Esophagus squamous epithelium (tissue), 5 donors: Measurements from ENCODE around the gene GALM. TPM values are rescaled to one million over a fixed set of nuclear protein-coding genes. Genes with fewer than 3 reads are reported as not detected.
"Not testable (repeated sequence)": the region's sequence is repeated elsewhere in the genome, so short reads cannot be mapped to it uniquely, and the experiment has no call there.

Source experiments
- DNase-seq: peaks from one replicate; lab custom pipeline; 2025; lab: John Stamatoyannopoulos, UW
- H3K27ac ChIP-seq, 4 donors: fragments of 200-600 bp; sonication (generic); one replicate each; pipeline ENCODE4 v1.5.1; 2016 to 2019; ENCODE audit warnings: mild to moderate bottlenecking in 1 of 4
- H3K27me3 ChIP-seq, 4 donors: fragments of 200-600 bp; sonication (generic); 1 replicate in 3 of 4; 2 replicates in 1 of 4; pipeline versions ENCODE4 v1.5.1 to v1.6.0; 2017 to 2021; ENCODE audit warnings: antibody characterized with exemption in 1 of 4
- H3K36me3 ChIP-seq, 3 donors: fragments of 200-600 bp; sonication (generic); one replicate each; pipeline ENCODE4 v1.5.1; 2016 to 2019
- H3K4me1 ChIP-seq, 3 donors: fragments of 200-600 bp; sonication (generic); one replicate each; pipeline ENCODE4 v1.5.1; 2017 to 2019
- H3K4me3 ChIP-seq, 4 donors: fragments of 200-600 bp; sonication (generic); 1 replicate in 3 of 4; 2 replicates in 1 of 4; pipeline ENCODE4 v1.5.1; 2016 to 2019; ENCODE audit warnings: mild to moderate bottlenecking in 2 of 4, moderate library complexity in 1 of 4
- H3K9me3 ChIP-seq, 3 donors: fragments of 200-600 bp; sonication (generic); one replicate each; pipeline ENCODE4 v1.5.1; 2016 to 2019
- CTCF ChIP-seq, 6 experiments: fragments of 450-650 bp in 4 of 6; fragments of 200-600 bp in 2 of 6; sonication (generic) in 2 of 6; IDR thresholded peaks; one replicate each; pipeline ENCODE4 v1.5.1; 2016 to 2019; ENCODE audit warnings: antibody characterized with exemption in 6 of 6, mild to moderate bottlenecking in 4 of 6, moderate library complexity in 4 of 6
- POLR2A ChIP-seq, 4 donors: fragments of 450-650 bp; IDR thresholded peaks; one replicate each; pipeline ENCODE4 v1.6.1; 2017; ENCODE audit warnings: antibody characterized with exemption in 4 of 4, mild to moderate bottlenecking in 4 of 4, moderate library complexity in 3 of 4
- WGBS, 2 donors: methylation state at CpG; one replicate each; pipeline ENCODE4 v1.1.5; 2018; 5-methylcytosine and 5-hydroxymethylcytosine counted together
- intact Hi-C: fragments of 100-400 bp; cut with DNase I; formaldehyde crosslinking; loops from one replicate; pipeline ENCODE4 v1.15.0; 2022
- total RNA-seq, 4 donors: library from RNA; depleted of rRNA; stranded (reverse); fragments of >200 nt; gene quantifications; one replicate each; pipeline ENCODE4 v1.1.0, GENCODE V29; 2016
- donor health status: DM: yes; HTN: yes; CAD: no.

GALM gene
- total RNA-seq, 4 donors from 2014 or later = 2.6 to 10.5 (median 4.8) TPM

- no peak for TF ChIP-seq POLR2A (IDR thresholded peaks at IDR 0.05)
- no peak for TF ChIP-seq CTCF (IDR thresholded peaks at IDR 0.05)
- Histone ChIP-seq H3K27me3 (no peaks in the 10 kb centered on the region), H3K4me3 (no peak overlapping the region), H3K9me3 (no peaks in the 10 kb centered on the region), H3K27ac (no peak overlapping the region), H3K36me3 (no peaks in the 10 kb centered on the region), H3K4me1 (peaks cover 0 to 11% (median 0%) of the 10 kb centered on the region in 3 donors)
- DNase-seq = no peak
- intact Hi-C loops = no loop called here
- 90 to 95% methylated on average over 2 of the region's 2 CpGs for WGBS, 2 donors
Observed at GRCh38 chr2:38704664-38705063, 38.8 kb downstream of the GALM start.

- DNase-seq = no peak
- intact Hi-C loops = no loop called here
- peaks cover 0 to 6% (median 0%) of the 10 kb centered on the region in 3 donors for H3K36me3 ChIP-seq
- H3K9me3 ChIP-seq = no peaks in the 10 kb centered on the region
- no peak overlapping the region for H3K27ac ChIP-seq
- H3K4me3 ChIP-seq = no peak overlapping the region
- no peaks in the 10 kb centered on the region for H3K27me3 ChIP-seq
- H3K4me1 ChIP-seq = no peaks in the 10 kb centered on the region
- TF ChIP-seq CTCF (IDR thresholded peaks at IDR 0.05) (no peak), POLR2A (IDR thresholded peaks at IDR 0.05) (no peak)
- WGBS, 2 donors = 54 to 66% methylated on average over 5 to 6 of the region's 6 CpGs
Observed at GRCh38 chr2:38706846-38707345, 41.0 kb downstream of the GALM start.

- H3K4me1 ChIP-seq, H3K9me3 ChIP-seq, DNase-seq, intact Hi-C loops, H3K27me3 ChIP-seq, H3K4me3 ChIP-seq, H3K36me3 ChIP-seq, H3K27ac ChIP-seq: not testable (repeated sequence)
- 74 to 91% methylated on average over 7 to 9 of the region's 9 CpGs for WGBS, 2 donors
Observed at GRCh38 chr2:38708491-38708890, 42.6 kb downstream of the GALM start.

GRCh38 chr2:38708900-38709566 is 43.1 kb downstream of the GALM start:
- Histone ChIP-seq H3K27me3 (no peaks in the 10 kb centered on the region), H3K4me3 (no peak overlapping the region), H3K9me3 (no peaks in the 10 kb centered on the region), H3K36me3 (peaks cover 0 to 6% (median 0%) of the 10 kb centered on the region in 3 donors), H3K27ac (peak overlapping the region in 1 of 4 donors; percentile 38), H3K4me1 (no peaks in the 10 kb centered on the region)
- DNase-seq = no peak
- WGBS, 2 donors = 80 to 81% methylated on average over 12 of the region's 12 CpGs
- intact Hi-C loops = no loop called here
- TF ChIP-seq POLR2A (IDR thresholded peaks at IDR 0.05) (no peak), CTCF (IDR thresholded peaks at IDR 0.05) (no peak)

- H3K27me3 ChIP-seq = no peaks in the 10 kb centered on the region
- intact Hi-C loops = no loop called here
- no peaks in the 10 kb centered on the region for H3K4me1 ChIP-seq
- H3K4me3 ChIP-seq = no peak overlapping the region
- no peak for TF ChIP-seq POLR2A (IDR thresholded peaks at IDR 0.05)
- no peak for TF ChIP-seq CTCF (IDR thresholded peaks at IDR 0.05)
- no peaks in the 10 kb centered on the region for H3K9me3 ChIP-seq
- 51 to 81% methylated on average over 5 of the region's 5 CpGs for WGBS, 2 donors
- DNase-seq = no peak
- no peak overlapping the region for H3K27ac ChIP-seq
- peaks cover 0 to 6% (median 0%) of the 10 kb centered on the region in 3 donors for H3K36me3 ChIP-seq
Observed at GRCh38 chr2:38709567-38710194, 43.8 kb downstream of the GALM start.
